GM23338 (cell line): Measurements from ENCODE around the gene CASP10. TPM values are rescaled to one million over a fixed set of nuclear protein-coding genes. Genes with fewer than 3 reads are reported as not detected.

ENCODE experiments used
- ATAC-seq: fragments of 200-7000 bp; cut with Tn5 transposase; 3 replicates; pipeline ENCODE4 v1.9.1; 2020
- DNase-seq: peaks from one replicate; pipeline ENCODE4 v3.0.0-alpha.2; 2015; ENCODE audit warnings: low spot score
- H2AFZ ChIP-seq: fragments of 200-600 bp; sonication (generic); 2 replicates; pipeline ENCODE4 v1.8.0; 2016; ENCODE audit warnings: antibody characterized with exemption, mild to moderate bottlenecking, moderate library complexity
- H3F3A ChIP-seq: fragments of 200-600 bp; sonication (generic); replicated peaks from 2 replicates; pipeline ENCODE4 v1.8.0; 2017; ENCODE audit warnings: antibody characterized with exemption, mixed run types, low read depth
- H3K27ac ChIP-seq: fragments of 200-600 bp; sonication (generic); 2 replicates; pipeline ENCODE4 v1.6.1; 2016; ENCODE audit warnings: low read depth
- H3K27me3 ChIP-seq: fragments of 200-600 bp; sonication (generic); 2 replicates; pipeline ENCODE4 v1.8.0; 2016; ENCODE audit warnings: mild to moderate bottlenecking, mixed run types, moderate library complexity; ENCODE audit not compliant: insufficient read depth
- H3K36me3 ChIP-seq: fragments of 200-600 bp; sonication (generic); 2 replicates; pipeline ENCODE4 v1.8.0; 2016; ENCODE audit warnings: mild to moderate bottlenecking; ENCODE audit not compliant: insufficient read depth
- H3K4me1 ChIP-seq: fragments of 200-600 bp; sonication (generic); 2 replicates; pipeline ENCODE4 v1.8.0; 2016; ENCODE audit warnings: mild to moderate bottlenecking, moderate library complexity; ENCODE audit not compliant: insufficient read depth
- H3K4me2 ChIP-seq: fragments of 200-600 bp; sonication (generic); 2 replicates; pipeline ENCODE4 v1.7.1; 2017; ENCODE audit warnings: mixed run types
- H3K4me3 ChIP-seq: fragments of 200-600 bp; sonication (generic); 2 replicates; pipeline ENCODE4 v1.6.1; 2016; ENCODE audit warnings: mixed run types
- H3K79me2 ChIP-seq: fragments of 200-600 bp; sonication (generic); replicated peaks from 2 replicates; pipeline ENCODE4 v1.8.0; 2017; ENCODE audit warnings: mild to moderate bottlenecking; ENCODE audit not compliant: insufficient read depth
- H3K9me2 ChIP-seq: fragments of 200-600 bp; sonication (generic); 2 replicates; pipeline ENCODE4 v1.8.0; 2017; ENCODE audit not compliant: insufficient read depth
- H4K20me1 ChIP-seq: fragments of 200-600 bp; sonication (generic); replicated peaks from 2 replicates; pipeline ENCODE4 v1.8.0; 2017; ENCODE audit warnings: mild to moderate bottlenecking; ENCODE audit not compliant: insufficient read depth
- H3K27ac Mint-ChIP-seq: 2 replicates; pipeline ENCODE4 v1.8.0; 2020; ENCODE audit warnings: inconsistent platforms, mild to moderate bottlenecking, moderate library complexity, mixed read lengths
- H3K27me3 Mint-ChIP-seq: 3 replicates; pipeline ENCODE4 v1.8.0; 2022; ENCODE audit warnings: low read depth, mild to moderate bottlenecking, moderate library complexity, mixed read lengths, inconsistent platforms; ENCODE audit not compliant: insufficient read depth, poor library complexity
- H3K36me3 Mint-ChIP-seq: 3 replicates; pipeline ENCODE4 v1.8.0; 2021; ENCODE audit warnings: low read depth, mild to moderate bottlenecking, inconsistent platforms, moderate library complexity, mixed read lengths
- H3K4me1 Mint-ChIP-seq: 3 replicates; pipeline ENCODE4 v1.8.0; 2020; ENCODE audit warnings: mild to moderate bottlenecking, inconsistent platforms, mixed read lengths
- H3K4me3 Mint-ChIP-seq: 3 replicates; pipeline ENCODE4 v1.8.0; 2021; ENCODE audit warnings: moderate library complexity, mild to moderate bottlenecking, inconsistent platforms, mixed read lengths
- H3K9me3 Mint-ChIP-seq: 3 replicates; pipeline ENCODE4 v1.8.0; 2020; ENCODE audit warnings: moderate library complexity, mild to moderate bottlenecking, inconsistent platforms, mixed read lengths
- CREB1 ChIP-seq: fragments of 250-450 bp; sonication (Bioruptor Pico); IDR thresholded peaks from 2 replicates; pipeline ENCODE4 v1.5.0; 2020; ENCODE audit warnings: low read depth, mild to moderate bottlenecking, moderate library complexity
- EZH2 ChIP-seq: fragments of 200-600 bp; sonication (generic); IDR thresholded peaks from one replicate; pipeline ENCODE4 v1.8.0; 2017; ENCODE audit warnings: antibody characterized with exemption, mild to moderate bottlenecking, low read depth; ENCODE audit not compliant: unreplicated experiment
- EZH2phosphoT487 ChIP-seq: fragments of 200-600 bp; sonication (generic); IDR thresholded peaks from one replicate; pipeline ENCODE4 v1.8.1; 2018; ENCODE audit warnings: antibody characterized with exemption; ENCODE audit not compliant: unreplicated experiment
- JUNB ChIP-seq: IDR thresholded peaks from one replicate; pipeline ENCODE4 v1.6.1; 2016; ENCODE audit warnings: antibody characterized with exemption; ENCODE audit not compliant: unreplicated experiment
- NANOG ChIP-seq: IDR thresholded peaks from 2 replicates; pipeline ENCODE4 v1.6.1; 2016; ENCODE audit warnings: antibody characterized with exemption, borderline replicate concordance
- POLR2AphosphoS5 ChIP-seq: IDR thresholded peaks from 2 replicates; pipeline ENCODE4 v1.6.1; 2016; ENCODE audit warnings: antibody characterized with exemption, low read depth
- STAT1 ChIP-seq: IDR thresholded peaks from one replicate; pipeline ENCODE4 v1.6.1; 2016; ENCODE audit warnings: antibody characterized with exemption; ENCODE audit not compliant: unreplicated experiment
- ZNF114 ChIP-seq: fragments of 250-450 bp; sonication (Bioruptor Pico); IDR thresholded peaks from 2 replicates; pipeline ENCODE4 v1.5.0; 2020; ENCODE audit warnings: mild to moderate bottlenecking, moderate library complexity
- ZNF331 ChIP-seq: fragments of 250-450 bp; sonication (Bioruptor Pico); IDR thresholded peaks from 2 replicates; pipeline ENCODE4 v1.5.0; 2020; ENCODE audit warnings: low read depth, mild to moderate bottlenecking, moderate library complexity
- polyA plus RNA-seq: library from polyadenylated mRNA; unstranded; fragments of >200 nt; fragmentation: Nextera tagmentation; extraction: Ambion mirVana; gene quantifications from 2 replicates; pipeline ENCODE4 v1.2.1, GENCODE V29; 2016
- total RNA-seq: library from RNA; depleted of rRNA; stranded (reverse); fragments of >200 nt; shearing (Covaris generic); gene quantifications from 2 replicates; pipeline ENCODE4 v1.2.3, GENCODE V29; 2014
- TF ChIP-seq, protein P1 (sequence below): fragments of 250-450 bp; sonication (Bioruptor Pico); IDR thresholded peaks from 2 replicates; pipeline ENCODE4 v1.5.0; 2020; ENCODE audit warnings: mild to moderate bottlenecking, moderate library complexity
- TF ChIP-seq, protein P2 (sequence below): IDR thresholded peaks from one replicate; pipeline ENCODE4 v1.6.1; 2018; ENCODE audit warnings: antibody characterized with exemption; ENCODE audit not compliant: unreplicated experiment
- TF ChIP-seq, protein P3 (sequence below), 2 experiments: fragments of 200-600 bp in 1 of 2; sonication (generic) in 1 of 2; conservative IDR thresholded peaks; 2 replicates each; pipeline versions ENCODE4 v1.5.1 to v1.6.1; 2016 to 2017; ENCODE audit warnings: antibody characterized with exemption in 2 of 2, low read depth in 2 of 2, mild to moderate bottlenecking in 2 of 2, moderate library complexity in 1 of 2

CASP10 gene
- total and polyA plus RNA-seq, 2 experiments from 2014 or later = 1.9 to 3.5 TPM

DNA sequence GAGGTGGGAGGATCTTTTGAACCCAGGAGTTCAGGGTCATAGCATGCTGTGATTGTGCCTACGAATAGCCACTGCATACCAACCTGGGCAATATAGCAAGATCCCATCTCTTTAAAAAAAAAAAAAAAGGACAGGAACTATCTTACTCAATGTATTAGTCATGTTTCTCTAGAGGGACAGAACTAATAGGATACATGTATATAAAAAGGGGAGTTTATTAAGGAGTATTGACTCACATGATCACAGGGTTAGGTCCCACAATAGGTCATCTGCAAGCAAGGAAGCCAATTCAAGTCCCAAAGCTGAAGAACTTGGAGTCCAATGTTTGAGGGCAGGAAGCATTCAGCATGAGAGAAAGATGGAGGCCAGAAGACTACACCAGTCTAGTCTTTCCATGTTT, 18.8 kb upstream of the CASP10 start:
- Mint-ChIP-seq H3K36me3 (peaks cover 44% of the 10 kb centered on the region), H3K27me3 (peaks cover 1% of the 10 kb centered on the region), H3K4me3 (no peak overlapping the region), H3K4me1 (no peaks in the 10 kb centered on the region), H3K9me3 (peaks cover 30% of the 10 kb centered on the region; the same call in 2 of the 3 replicates), H3K27ac (no peak overlapping the region)
- no peak overlapping the region for H3K27ac ChIP-seq
- no peak overlapping the region for H3K4me2 ChIP-seq
- DNase-seq (no peak), ATAC-seq (no peak)
- 0 out of 2 replicates have a peak, but pooled peaks cover 3% of the 10 kb centered on the region for H3K9me2 ChIP-seq
- H2AFZ ChIP-seq = no peak overlapping the region
- no peaks in the 10 kb centered on the region for H3K27me3 ChIP-seq
- no peaks in the 10 kb centered on the region for H4K20me1 ChIP-seq
- no peak overlapping the region for H3K4me3 ChIP-seq
- H3F3A ChIP-seq = no peaks in the 10 kb centered on the region
- no peaks in the 10 kb centered on the region for H3K79me2 ChIP-seq
- H3K4me1 ChIP-seq = no peaks in the 10 kb centered on the region
- TF ChIP-seq CREB1 (CRISPR knock-in tag) (no peak), NANOG (no peak), POLR2AphosphoS5 (no peak), EZH2phosphoT487 (no peak), ZNF331 (CRISPR knock-in tag) (no peak), ZNF114 (CRISPR knock-in tag) (no peak), STAT1 (no peak), JUNB (no peak), EZH2 (no peak)
- TF ChIP-seq, protein P1, sequence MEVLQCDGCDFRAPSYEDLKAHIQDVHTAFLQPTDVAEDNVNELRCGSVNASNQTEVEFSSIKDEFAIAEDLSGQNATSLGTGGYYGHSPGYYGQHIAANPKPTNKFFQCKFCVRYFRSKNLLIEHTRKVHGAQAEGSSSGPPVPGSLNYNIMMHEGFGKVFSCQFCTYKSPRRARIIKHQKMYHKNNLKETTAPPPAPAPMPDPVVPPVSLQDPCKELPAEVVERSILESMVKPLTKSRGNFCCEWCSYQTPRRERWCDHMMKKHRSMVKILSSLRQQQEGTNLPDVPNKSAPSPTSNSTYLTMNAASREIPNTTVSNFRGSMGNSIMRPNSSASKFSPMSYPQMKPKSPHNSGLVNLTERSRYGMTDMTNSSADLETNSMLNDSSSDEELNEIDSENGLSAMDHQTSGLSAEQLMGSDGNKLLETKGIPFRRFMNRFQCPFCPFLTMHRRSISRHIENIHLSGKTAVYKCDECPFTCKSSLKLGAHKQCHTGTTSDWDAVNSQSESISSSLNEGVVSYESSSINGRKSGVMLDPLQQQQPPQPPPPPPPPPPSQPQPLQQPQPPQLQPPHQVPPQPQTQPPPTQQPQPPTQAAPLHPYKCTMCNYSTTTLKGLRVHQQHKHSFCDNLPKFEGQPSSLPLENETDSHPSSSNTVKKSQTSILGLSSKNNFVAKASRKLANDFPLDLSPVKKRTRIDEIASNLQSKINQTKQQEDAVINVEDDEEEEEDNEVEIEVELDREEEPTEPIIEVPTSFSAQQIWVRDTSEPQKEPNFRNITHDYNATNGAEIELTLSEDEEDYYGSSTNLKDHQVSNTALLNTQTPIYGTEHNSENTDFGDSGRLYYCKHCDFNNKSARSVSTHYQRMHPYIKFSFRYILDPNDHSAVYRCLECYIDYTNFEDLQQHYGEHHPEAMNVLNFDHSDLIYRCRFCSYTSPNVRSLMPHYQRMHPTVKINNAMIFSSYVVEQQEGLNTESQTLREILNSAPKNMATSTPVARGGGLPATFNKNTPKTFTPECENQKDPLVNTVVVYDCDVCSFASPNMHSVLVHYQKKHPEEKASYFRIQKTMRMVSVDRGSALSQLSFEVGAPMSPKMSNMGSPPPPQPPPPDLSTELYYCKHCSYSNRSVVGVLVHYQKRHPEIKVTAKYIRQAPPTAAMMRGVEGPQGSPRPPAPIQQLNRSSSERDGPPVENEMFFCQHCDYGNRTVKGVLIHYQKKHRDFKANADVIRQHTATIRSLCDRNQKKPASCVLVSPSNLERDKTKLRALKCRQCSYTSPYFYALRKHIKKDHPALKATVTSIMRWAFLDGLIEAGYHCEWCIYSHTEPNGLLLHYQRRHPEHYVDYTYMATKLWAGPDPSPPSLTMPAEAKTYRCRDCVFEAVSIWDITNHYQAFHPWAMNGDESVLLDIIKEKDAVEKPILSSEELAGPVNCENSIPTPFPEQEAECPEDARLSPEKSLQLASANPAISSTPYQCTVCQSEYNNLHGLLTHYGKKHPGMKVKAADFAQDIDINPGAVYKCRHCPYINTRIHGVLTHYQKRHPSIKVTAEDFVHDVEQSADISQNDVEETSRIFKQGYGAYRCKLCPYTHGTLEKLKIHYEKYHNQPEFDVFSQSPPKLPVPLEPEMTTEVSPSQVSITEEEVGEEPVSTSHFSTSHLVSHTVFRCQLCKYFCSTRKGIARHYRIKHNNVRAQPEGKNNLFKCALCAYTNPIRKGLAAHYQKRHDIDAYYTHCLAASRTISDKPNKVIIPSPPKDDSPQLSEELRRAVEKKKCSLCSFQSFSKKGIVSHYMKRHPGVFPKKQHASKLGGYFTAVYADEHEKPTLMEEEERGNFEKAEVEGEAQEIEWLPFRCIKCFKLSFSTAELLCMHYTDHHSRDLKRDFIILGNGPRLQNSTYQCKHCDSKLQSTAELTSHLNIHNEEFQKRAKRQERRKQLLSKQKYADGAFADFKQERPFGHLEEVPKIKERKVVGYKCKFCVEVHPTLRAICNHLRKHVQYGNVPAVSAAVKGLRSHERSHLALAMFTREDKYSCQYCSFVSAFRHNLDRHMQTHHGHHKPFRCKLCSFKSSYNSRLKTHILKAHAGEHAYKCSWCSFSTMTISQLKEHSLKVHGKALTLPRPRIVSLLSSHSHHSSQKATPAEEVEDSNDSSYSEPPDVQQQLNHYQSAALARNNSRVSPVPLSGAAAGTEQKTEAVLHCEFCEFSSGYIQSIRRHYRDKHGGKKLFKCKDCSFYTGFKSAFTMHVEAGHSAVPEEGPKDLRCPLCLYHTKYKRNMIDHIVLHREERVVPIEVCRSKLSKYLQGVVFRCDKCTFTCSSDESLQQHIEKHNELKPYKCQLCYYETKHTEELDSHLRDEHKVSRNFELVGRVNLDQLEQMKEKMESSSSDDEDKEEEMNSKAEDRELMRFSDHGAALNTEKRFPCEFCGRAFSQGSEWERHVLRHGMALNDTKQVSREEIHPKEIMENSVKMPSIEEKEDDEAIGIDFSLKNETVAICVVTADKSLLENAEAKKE (CRISPR knock-in tag) = no peak
- TF ChIP-seq, protein P2, sequence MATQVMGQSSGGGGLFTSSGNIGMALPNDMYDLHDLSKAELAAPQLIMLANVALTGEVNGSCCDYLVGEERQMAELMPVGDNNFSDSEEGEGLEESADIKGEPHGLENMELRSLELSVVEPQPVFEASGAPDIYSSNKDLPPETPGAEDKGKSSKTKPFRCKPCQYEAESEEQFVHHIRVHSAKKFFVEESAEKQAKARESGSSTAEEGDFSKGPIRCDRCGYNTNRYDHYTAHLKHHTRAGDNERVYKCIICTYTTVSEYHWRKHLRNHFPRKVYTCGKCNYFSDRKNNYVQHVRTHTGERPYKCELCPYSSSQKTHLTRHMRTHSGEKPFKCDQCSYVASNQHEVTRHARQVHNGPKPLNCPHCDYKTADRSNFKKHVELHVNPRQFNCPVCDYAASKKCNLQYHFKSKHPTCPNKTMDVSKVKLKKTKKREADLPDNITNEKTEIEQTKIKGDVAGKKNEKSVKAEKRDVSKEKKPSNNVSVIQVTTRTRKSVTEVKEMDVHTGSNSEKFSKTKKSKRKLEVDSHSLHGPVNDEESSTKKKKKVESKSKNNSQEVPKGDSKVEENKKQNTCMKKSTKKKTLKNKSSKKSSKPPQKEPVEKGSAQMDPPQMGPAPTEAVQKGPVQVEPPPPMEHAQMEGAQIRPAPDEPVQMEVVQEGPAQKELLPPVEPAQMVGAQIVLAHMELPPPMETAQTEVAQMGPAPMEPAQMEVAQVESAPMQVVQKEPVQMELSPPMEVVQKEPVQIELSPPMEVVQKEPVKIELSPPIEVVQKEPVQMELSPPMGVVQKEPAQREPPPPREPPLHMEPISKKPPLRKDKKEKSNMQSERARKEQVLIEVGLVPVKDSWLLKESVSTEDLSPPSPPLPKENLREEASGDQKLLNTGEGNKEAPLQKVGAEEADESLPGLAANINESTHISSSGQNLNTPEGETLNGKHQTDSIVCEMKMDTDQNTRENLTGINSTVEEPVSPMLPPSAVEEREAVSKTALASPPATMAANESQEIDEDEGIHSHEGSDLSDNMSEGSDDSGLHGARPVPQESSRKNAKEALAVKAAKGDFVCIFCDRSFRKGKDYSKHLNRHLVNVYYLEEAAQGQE = no peak
- TF ChIP-seq, protein P3, sequence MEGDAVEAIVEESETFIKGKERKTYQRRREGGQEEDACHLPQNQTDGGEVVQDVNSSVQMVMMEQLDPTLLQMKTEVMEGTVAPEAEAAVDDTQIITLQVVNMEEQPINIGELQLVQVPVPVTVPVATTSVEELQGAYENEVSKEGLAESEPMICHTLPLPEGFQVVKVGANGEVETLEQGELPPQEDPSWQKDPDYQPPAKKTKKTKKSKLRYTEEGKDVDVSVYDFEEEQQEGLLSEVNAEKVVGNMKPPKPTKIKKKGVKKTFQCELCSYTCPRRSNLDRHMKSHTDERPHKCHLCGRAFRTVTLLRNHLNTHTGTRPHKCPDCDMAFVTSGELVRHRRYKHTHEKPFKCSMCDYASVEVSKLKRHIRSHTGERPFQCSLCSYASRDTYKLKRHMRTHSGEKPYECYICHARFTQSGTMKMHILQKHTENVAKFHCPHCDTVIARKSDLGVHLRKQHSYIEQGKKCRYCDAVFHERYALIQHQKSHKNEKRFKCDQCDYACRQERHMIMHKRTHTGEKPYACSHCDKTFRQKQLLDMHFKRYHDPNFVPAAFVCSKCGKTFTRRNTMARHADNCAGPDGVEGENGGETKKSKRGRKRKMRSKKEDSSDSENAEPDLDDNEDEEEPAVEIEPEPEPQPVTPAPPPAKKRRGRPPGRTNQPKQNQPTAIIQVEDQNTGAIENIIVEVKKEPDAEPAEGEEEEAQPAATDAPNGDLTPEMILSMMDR (conservative IDR thresholded peaks at IDR 0.05; ENCODE audit: low read depth in 2 of 2) = no peak
- no peaks in the 10 kb centered on the region; the same call in 1 of the 2 replicates for H3K36me3 ChIP-seq
